H9 (cell line): ENCODE results near the gene VWC2. TPM values are rescaled to one million over a fixed set of nuclear protein-coding genes. Genes with fewer than 3 reads are reported as not detected.

Experiments
- DNase-seq: peaks from one replicate; pipeline ENCODE4 v3.0.0-alpha.2; 2017
- H2AFZ ChIP-seq: one replicate; pipeline ENCODE4 v1.6.1; 2013; ENCODE audit warnings: mild to moderate bottlenecking, low read length, control low read depth, moderate library complexity
- H2AK5ac ChIP-seq: 2 replicates; pipeline ENCODE4 v1.6.1; 2013; ENCODE audit warnings: low read length, control low read depth, mixed read lengths; ENCODE audit not compliant: insufficient read length
- H2BK120ac ChIP-seq: one replicate; pipeline ENCODE4 v1.6.1; 2013; ENCODE audit warnings: low read depth, mild to moderate bottlenecking, low read length, control low read depth, inconsistent platforms; ENCODE audit not compliant: poor library complexity, severe bottlenecking
- H2BK12ac ChIP-seq: 2 replicates; pipeline ENCODE4 v1.6.1; 2013; ENCODE audit warnings: low read length, control low read depth, mixed read lengths, low read depth; ENCODE audit not compliant: insufficient read length
- H2BK15ac ChIP-seq: 2 replicates; pipeline ENCODE4 v1.6.1; 2013; ENCODE audit warnings: low read depth, low read length, control low read depth
- H2BK20ac ChIP-seq: one replicate; pipeline ENCODE4 v1.6.1; 2013; ENCODE audit warnings: low read depth, mild to moderate bottlenecking, low read length, control low read depth, inconsistent platforms; ENCODE audit not compliant: poor library complexity, severe bottlenecking
- H2BK5ac ChIP-seq: 2 replicates; pipeline ENCODE4 v1.6.1; 2013; ENCODE audit warnings: low read length, control low read depth, mixed read lengths; ENCODE audit not compliant: insufficient read length
- H3K14ac ChIP-seq: 2 replicates; pipeline ENCODE4 v1.6.1; 2013; ENCODE audit warnings: low read length, control low read depth; ENCODE audit not compliant: insufficient read depth
- H3K18ac ChIP-seq: 2 replicates; pipeline ENCODE4 v1.6.1; 2013; ENCODE audit warnings: low read depth, mild to moderate bottlenecking, mixed read lengths, low read length, control low read depth; ENCODE audit not compliant: insufficient read length
- H3K23ac ChIP-seq: 2 replicates; pipeline ENCODE4 v1.6.1; 2013; ENCODE audit warnings: low read length, control low read depth, mixed read lengths, low read depth; ENCODE audit not compliant: insufficient read length
- H3K23me2 ChIP-seq: 2 replicates; pipeline ENCODE4 v1.6.1; 2013; ENCODE audit warnings: low read depth, mild to moderate bottlenecking, mixed read lengths, low read length, control low read depth; ENCODE audit not compliant: insufficient read length, poor library complexity, severe bottlenecking
- H3K27ac ChIP-seq: 2 replicates; pipeline ENCODE4 v1.5.1; 2013; ENCODE audit warnings: low read length, control low read depth, mixed read lengths, low read depth; ENCODE audit not compliant: insufficient read length
- H3K27me3 ChIP-seq: 2 replicates; pipeline ENCODE4 v1.6.1; 2013; ENCODE audit warnings: low read length, control low read depth, inconsistent platforms; ENCODE audit not compliant: insufficient read depth
- H3K4ac ChIP-seq: 2 replicates; pipeline ENCODE4 v1.6.1; 2013; ENCODE audit warnings: low read depth, mild to moderate bottlenecking, control low read depth, inconsistent platforms, low read length, moderate library complexity
- H3K4me1 ChIP-seq: 2 replicates; pipeline ENCODE4 v1.6.1; 2013; ENCODE audit warnings: low read length, control low read depth, inconsistent platforms; ENCODE audit not compliant: insufficient read depth
- H3K4me2 ChIP-seq: 2 replicates; pipeline ENCODE4 v1.6.1; 2013; ENCODE audit warnings: low read length, control low read depth, mixed read lengths; ENCODE audit not compliant: insufficient read length, insufficient read depth
- H3K56ac ChIP-seq: 2 replicates; pipeline ENCODE4 v1.6.1; 2013; ENCODE audit warnings: low read depth, mild to moderate bottlenecking, mixed read lengths, low read length, control low read depth; ENCODE audit not compliant: insufficient read length
- H3K79me1 ChIP-seq: 2 replicates; pipeline ENCODE4 v1.6.1; 2013; ENCODE audit warnings: low read depth, mild to moderate bottlenecking, moderate library complexity, low read length, control low read depth, inconsistent platforms; ENCODE audit not compliant: insufficient read depth, poor library complexity, severe bottlenecking
- H3K79me2 ChIP-seq: 2 replicates; pipeline ENCODE4 v1.6.1; 2013; ENCODE audit warnings: low read length, control low read depth, inconsistent platforms; ENCODE audit not compliant: insufficient read depth
- H3K9ac ChIP-seq: 2 replicates; pipeline ENCODE4 v1.6.1; 2013; ENCODE audit warnings: low read length, control low read depth, mixed read lengths; ENCODE audit not compliant: insufficient read length; ENCODE audit errors: extremely low read depth
- H3K9me3 ChIP-seq: one replicate; pipeline ENCODE4 v1.6.1; 2013; ENCODE audit warnings: low read depth, low read length, inconsistent platforms; ENCODE audit not compliant: control insufficient read depth
- H3T11ph ChIP-seq: one replicate; pipeline ENCODE4 v1.6.1; 2013; ENCODE audit warnings: mild to moderate bottlenecking, low read length, control low read depth, inconsistent platforms
- H4K20me1 ChIP-seq: one replicate; pipeline ENCODE4 v1.6.1; 2013; ENCODE audit not compliant: control insufficient read depth, insufficient read length, insufficient read depth
- H4K5ac ChIP-seq: 2 replicates; pipeline ENCODE4 v1.6.1; 2013; ENCODE audit warnings: low read depth, mild to moderate bottlenecking, mixed read lengths, low read length, control low read depth; ENCODE audit not compliant: insufficient read length
- H4K8ac ChIP-seq: replicated peaks from 2 replicates; pipeline ENCODE4 v1.6.1; 2013; ENCODE audit warnings: low read length, control low read depth, mixed read lengths, low read depth; ENCODE audit not compliant: insufficient read length
- H4K91ac ChIP-seq: 2 replicates; pipeline ENCODE4 v1.6.1; 2013; ENCODE audit warnings: low read depth, mild to moderate bottlenecking, moderate library complexity, mixed read lengths, low read length, control low read depth; ENCODE audit not compliant: insufficient read length
- H3K27ac Mint-ChIP-seq, 3 experiments: 2 replicates in 2 of 3; 3 replicates in 1 of 3; pipeline ENCODE4 v1.8.0; 2020 to 2021; ENCODE audit warnings: mixed read lengths in 3 of 3, mild to moderate bottlenecking in 1 of 3, moderate library complexity in 1 of 3
- H3K27me3 Mint-ChIP-seq: 2 replicates; pipeline ENCODE4 v1.8.0; 2021; ENCODE audit warnings: low read depth, mild to moderate bottlenecking, moderate library complexity, mixed read lengths
- H3K36me3 Mint-ChIP-seq, 3 experiments: 2 replicates in 2 of 3; 3 replicates in 1 of 3; pipeline ENCODE4 v1.8.0; 2020 to 2021; ENCODE audit warnings: low read depth in 3 of 3, mixed read lengths in 3 of 3; ENCODE audit not compliant: insufficient read depth in 1 of 3
- H3K4me1 Mint-ChIP-seq, 2 experiments: 2 replicates each; pipeline ENCODE4 v1.8.0; 2020; ENCODE audit warnings: mixed read lengths in 2 of 2
- H3K4me3 Mint-ChIP-seq, 2 experiments: 2 replicates in 1 of 2; 3 replicates in 1 of 2; pipeline ENCODE4 v1.8.0; 2020 to 2021; ENCODE audit warnings: mild to moderate bottlenecking in 2 of 2, mixed read lengths in 2 of 2, moderate library complexity in 1 of 2
- H3K9me3 Mint-ChIP-seq, 2 experiments: 2 replicates in 1 of 2; 3 replicates in 1 of 2; pipeline ENCODE4 v1.8.0; 2020; ENCODE audit warnings: mild to moderate bottlenecking in 2 of 2, mixed read lengths in 2 of 2, moderate library complexity in 1 of 2
- WGBS: extraction: QIAGEN DNeasy Blood & Tissue Kit; methylation state at CpG from one replicate; pipeline ENCODE4 v1.1.7; 2013; ENCODE audit warnings: missing lambda C conversion rate, low lambda C conversion rate, mixed read lengths; ENCODE audit not compliant: insufficient read length; ENCODE audit errors: extremely low coverage; 5-methylcytosine and 5-hydroxymethylcytosine counted together
- total RNA-seq: library from RNA; stranded (reverse); gene quantifications from 2 replicates; pipeline ENCODE4 v1.2.1, GENCODE V29; 2021
- TF ChIP-seq, protein P1 (sequence below): fragments of 200-600 bp; sonication (generic); conservative IDR thresholded peaks from 3 replicates; pipeline ENCODE4 v1.8.0; 2021; ENCODE audit warnings: antibody characterized with exemption, mild to moderate bottlenecking

Gene VWC2
- total RNA-seq, 1 experiment from 2014 or later: 0.02 TPM

DNA sequence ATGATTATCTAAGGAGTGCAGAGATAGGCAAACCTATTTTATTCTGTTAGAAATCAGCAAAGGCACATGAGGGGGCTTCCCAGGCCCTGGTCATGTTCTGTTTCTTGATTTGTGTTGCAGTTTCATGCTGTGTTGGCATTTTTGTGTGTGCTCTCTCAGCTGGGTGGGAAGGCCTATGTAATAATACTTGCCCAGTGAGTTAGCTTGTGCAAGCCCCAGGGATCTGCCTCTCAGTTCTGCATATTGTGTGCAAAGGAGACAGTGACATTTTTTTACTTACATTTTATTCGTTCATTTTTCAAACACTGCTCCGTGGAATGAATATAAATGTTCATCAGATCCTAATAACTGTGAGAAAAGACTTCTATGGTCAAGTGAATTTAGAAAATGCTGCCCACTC lies 119.0 kb downstream of the VWC2 start:
- TF ChIP-seq, protein P1, sequence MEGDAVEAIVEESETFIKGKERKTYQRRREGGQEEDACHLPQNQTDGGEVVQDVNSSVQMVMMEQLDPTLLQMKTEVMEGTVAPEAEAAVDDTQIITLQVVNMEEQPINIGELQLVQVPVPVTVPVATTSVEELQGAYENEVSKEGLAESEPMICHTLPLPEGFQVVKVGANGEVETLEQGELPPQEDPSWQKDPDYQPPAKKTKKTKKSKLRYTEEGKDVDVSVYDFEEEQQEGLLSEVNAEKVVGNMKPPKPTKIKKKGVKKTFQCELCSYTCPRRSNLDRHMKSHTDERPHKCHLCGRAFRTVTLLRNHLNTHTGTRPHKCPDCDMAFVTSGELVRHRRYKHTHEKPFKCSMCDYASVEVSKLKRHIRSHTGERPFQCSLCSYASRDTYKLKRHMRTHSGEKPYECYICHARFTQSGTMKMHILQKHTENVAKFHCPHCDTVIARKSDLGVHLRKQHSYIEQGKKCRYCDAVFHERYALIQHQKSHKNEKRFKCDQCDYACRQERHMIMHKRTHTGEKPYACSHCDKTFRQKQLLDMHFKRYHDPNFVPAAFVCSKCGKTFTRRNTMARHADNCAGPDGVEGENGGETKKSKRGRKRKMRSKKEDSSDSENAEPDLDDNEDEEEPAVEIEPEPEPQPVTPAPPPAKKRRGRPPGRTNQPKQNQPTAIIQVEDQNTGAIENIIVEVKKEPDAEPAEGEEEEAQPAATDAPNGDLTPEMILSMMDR: no peak
- H3K23me2 ChIP-seq: no peaks in the 10 kb centered on the region
- no peak overlapping the region for H4K91ac ChIP-seq
- peaks cover 0 to 10% (median 8%) of the 10 kb centered on the region in 3 experiments; a peak in 3 of 7 replicates for H3K36me3 Mint-ChIP-seq
- no CpG with 5 or more reads among the region's 2 CpGs for WGBS
- H3K27ac Mint-ChIP-seq: no peak overlapping the region
- H3K23ac ChIP-seq: no peak overlapping the region
- no peak overlapping the region for H2AFZ ChIP-seq
- H3K4me2 ChIP-seq: no peak overlapping the region
- H3K56ac ChIP-seq: no peak overlapping the region
- H3K4me1 ChIP-seq: no peaks in the 10 kb centered on the region
- no peak overlapping the region for H2AK5ac ChIP-seq
- H3K27ac ChIP-seq: no peak overlapping the region
- H3K9ac ChIP-seq: no peak overlapping the region
- H3K9me3 ChIP-seq: no peaks in the 10 kb centered on the region
- H3K4me1 Mint-ChIP-seq: peaks cover 5 to 11% of the 10 kb centered on the region in 2 experiments
- H4K20me1 ChIP-seq: no peaks in the 10 kb centered on the region
- H3K9me3 Mint-ChIP-seq: peaks cover 9% of the 10 kb centered on the region in 2 experiments; a peak in 3 of 5 replicates
- no peaks in the 10 kb centered on the region for H3K79me1 ChIP-seq
- no peaks in the 10 kb centered on the region for H3K27me3 ChIP-seq
- no peaks in the 10 kb centered on the region for H3K79me2 ChIP-seq
- no peaks in the 10 kb centered on the region for H3K27me3 Mint-ChIP-seq
- H2BK5ac ChIP-seq: no peak overlapping the region
- no peak overlapping the region for H2BK15ac ChIP-seq
- no peak overlapping the region for H2BK12ac ChIP-seq
- H2BK120ac ChIP-seq: no peak overlapping the region
- H4K5ac ChIP-seq: no peak overlapping the region
- no peak overlapping the region for H3K4me3 Mint-ChIP-seq
- no peak overlapping the region for H3K4ac ChIP-seq
- no peak overlapping the region for H2BK20ac ChIP-seq
- no peak overlapping the region for H4K8ac ChIP-seq
- no peak overlapping the region for H3K14ac ChIP-seq
- DNase-seq: no peak
- H3K18ac ChIP-seq: no peak overlapping the region
- H3T11ph ChIP-seq: no peak overlapping the region
